HK-2 (cell line): ENCODE measurements around the gene ZNF580.

Experiments
- DNase-seq: peaks from one replicate; pipeline ENCODE4 v3.0.0-alpha.2; 2018; ENCODE audit not compliant: unreplicated experiment

ZNF580 gene

GRCh38 chr19:55691561-55692481, 51.0 kb downstream of the ZNF580 start:
- no peak for DNase-seq

DNA sequence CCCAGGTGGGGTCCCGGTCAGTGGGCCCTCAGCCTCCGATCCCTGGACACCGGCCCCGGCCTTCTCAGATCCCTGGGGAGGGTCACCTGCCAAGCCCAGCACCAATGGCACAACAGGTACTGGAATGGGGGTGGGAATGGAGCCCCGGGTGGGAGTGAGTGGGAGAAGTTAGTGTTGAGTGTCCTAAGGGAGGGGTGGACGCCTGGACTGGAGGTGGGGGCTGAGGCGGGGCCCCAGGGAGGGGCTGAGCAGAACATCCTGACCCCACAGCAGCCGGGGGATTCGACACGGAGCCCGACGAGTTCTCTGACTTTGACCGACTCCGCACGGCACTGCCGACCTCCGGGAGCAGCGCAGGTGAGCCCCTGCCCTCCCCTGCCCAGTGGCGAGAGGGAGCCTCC, 51.9 kb downstream of the ZNF580 start:
- no peak for DNase-seq
